IgD-negative memory B cell (primary cell): ENCODE data around the gene RHOT2. TPM values are rescaled to one million over a fixed set of nuclear protein-coding genes. Genes with fewer than 3 reads are reported as not detected.

ENCODE experiments used
- H3K27ac Mint-ChIP-seq, 3 donors: one replicate each; pipeline ENCODE4 v1.8.0; 2020 to 2022; ENCODE audit warnings: mild to moderate bottlenecking in 3 of 3, mixed read lengths in 3 of 3, moderate library complexity in 1 of 3
- H3K27me3 Mint-ChIP-seq: one replicate; pipeline ENCODE4 v1.8.0; 2021; ENCODE audit warnings: mixed read lengths
- H3K36me3 Mint-ChIP-seq: one replicate; pipeline ENCODE4 v1.8.0; 2020; ENCODE audit warnings: mild to moderate bottlenecking, mixed read lengths
- H3K4me1 Mint-ChIP-seq, 3 donors: one replicate each; pipeline ENCODE4 v1.8.0; 2020 to 2022; ENCODE audit warnings: mixed read lengths in 3 of 3, mild to moderate bottlenecking in 1 of 3
- H3K4me3 Mint-ChIP-seq, 4 donors: one replicate each; pipeline ENCODE4 v1.8.0; 2020 to 2022; ENCODE audit warnings: mild to moderate bottlenecking in 4 of 4, mixed read lengths in 4 of 4, moderate library complexity in 3 of 4
- H3K9me3 Mint-ChIP-seq, 3 donors: one replicate each; pipeline ENCODE4 v1.8.0; 2020 to 2021; ENCODE audit warnings: mixed read lengths in 3 of 3, mild to moderate bottlenecking in 1 of 3
- polyA plus RNA-seq: library from polyadenylated mRNA; unstranded; fragments of 300-500 nt; fragmentation: Illumina TruSeq; gene quantifications from one replicate; pipeline ENCODE4 v1.2.3, GENCODE V29; 2021

The RHOT2 gene
- polyA plus RNA-seq, 1 donor from 2014 or later: 42.7 TPM

- Mint-ChIP-seq H3K4me3 (peak overlapping the region in 3 of 4 donors; percentile 30 to 76 (median 66)), H3K27me3 (peaks cover 5% of the 10 kb centered on the region), H3K4me1 (peaks cover 3 to 13% (median 10%) of the 10 kb centered on the region in 3 donors), H3K9me3 (no peaks in the 10 kb centered on the region), H3K36me3 (no peaks in the 10 kb centered on the region), H3K27ac (peak overlapping the region in 2 of 3 donors; percentile 59 to 71)
Measured at GRCh38 chr16:676565-676902, 8.6 kb downstream of the RHOT2 start.

DNA sequence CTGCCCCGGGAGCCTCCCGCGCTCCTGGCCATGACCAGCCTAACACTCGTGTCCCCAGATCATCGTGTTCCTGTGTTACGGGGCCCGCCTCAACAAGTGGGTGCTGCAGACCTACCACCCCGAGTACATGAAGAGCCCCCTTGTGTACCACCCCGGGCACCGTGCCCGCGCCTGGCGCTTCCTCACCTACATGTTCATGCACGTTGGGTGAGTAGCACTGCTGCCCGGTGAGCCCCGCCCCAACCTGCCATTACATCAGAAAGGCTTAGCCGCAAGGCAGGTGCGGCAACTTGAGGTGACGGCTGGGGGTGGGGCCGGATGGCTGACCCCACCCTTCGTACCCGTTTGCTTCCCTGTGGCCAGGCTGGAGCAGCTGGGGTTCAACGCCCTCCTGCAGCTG lies 9.0 kb downstream of the RHOT2 start:
- H3K4me3 Mint-ChIP-seq: peak overlapping the region; percentile 30 to 78 (median 71)
- peak overlapping the region in 2 of 3 donors; percentile 59 to 71 for H3K27ac Mint-ChIP-seq
- peaks cover 5% of the 10 kb centered on the region for H3K27me3 Mint-ChIP-seq
- H3K36me3 Mint-ChIP-seq: no peaks in the 10 kb centered on the region
- H3K9me3 Mint-ChIP-seq: no peaks in the 10 kb centered on the region
- peaks cover 3 to 13% (median 13%) of the 10 kb centered on the region in 3 donors for H3K4me1 Mint-ChIP-seq

- no peaks in the 10 kb centered on the region for H3K36me3 Mint-ChIP-seq
- H3K27me3 Mint-ChIP-seq: peaks cover 5% of the 10 kb centered on the region
- H3K4me1 Mint-ChIP-seq: peaks cover 3 to 16% (median 13%) of the 10 kb centered on the region in 3 donors
- H3K27ac Mint-ChIP-seq: peak overlapping the region in 2 of 3 donors; percentile 59 to 71
- H3K9me3 Mint-ChIP-seq: no peaks in the 10 kb centered on the region
- H3K4me3 Mint-ChIP-seq: peak overlapping the region; percentile 30 to 87 (median 77)
Measured at GRCh38 chr16:677316-678190, 9.6 kb downstream of the RHOT2 start.

GRCh38 chr16:678209-678857 lies 10.4 kb downstream of the RHOT2 start:
- Mint-ChIP-seq H3K9me3 (no peaks in the 10 kb centered on the region), H3K27me3 (peaks cover 5% of the 10 kb centered on the region), H3K4me3 (peak overlapping the region in 2 of 4 donors; percentile 87 to 89), H3K27ac (peak overlapping the region in 1 of 3 donors; percentile 95), H3K4me1 (peaks cover 3 to 17% (median 13%) of the 10 kb centered on the region in 3 donors), H3K36me3 (no peaks in the 10 kb centered on the region)

DNA sequence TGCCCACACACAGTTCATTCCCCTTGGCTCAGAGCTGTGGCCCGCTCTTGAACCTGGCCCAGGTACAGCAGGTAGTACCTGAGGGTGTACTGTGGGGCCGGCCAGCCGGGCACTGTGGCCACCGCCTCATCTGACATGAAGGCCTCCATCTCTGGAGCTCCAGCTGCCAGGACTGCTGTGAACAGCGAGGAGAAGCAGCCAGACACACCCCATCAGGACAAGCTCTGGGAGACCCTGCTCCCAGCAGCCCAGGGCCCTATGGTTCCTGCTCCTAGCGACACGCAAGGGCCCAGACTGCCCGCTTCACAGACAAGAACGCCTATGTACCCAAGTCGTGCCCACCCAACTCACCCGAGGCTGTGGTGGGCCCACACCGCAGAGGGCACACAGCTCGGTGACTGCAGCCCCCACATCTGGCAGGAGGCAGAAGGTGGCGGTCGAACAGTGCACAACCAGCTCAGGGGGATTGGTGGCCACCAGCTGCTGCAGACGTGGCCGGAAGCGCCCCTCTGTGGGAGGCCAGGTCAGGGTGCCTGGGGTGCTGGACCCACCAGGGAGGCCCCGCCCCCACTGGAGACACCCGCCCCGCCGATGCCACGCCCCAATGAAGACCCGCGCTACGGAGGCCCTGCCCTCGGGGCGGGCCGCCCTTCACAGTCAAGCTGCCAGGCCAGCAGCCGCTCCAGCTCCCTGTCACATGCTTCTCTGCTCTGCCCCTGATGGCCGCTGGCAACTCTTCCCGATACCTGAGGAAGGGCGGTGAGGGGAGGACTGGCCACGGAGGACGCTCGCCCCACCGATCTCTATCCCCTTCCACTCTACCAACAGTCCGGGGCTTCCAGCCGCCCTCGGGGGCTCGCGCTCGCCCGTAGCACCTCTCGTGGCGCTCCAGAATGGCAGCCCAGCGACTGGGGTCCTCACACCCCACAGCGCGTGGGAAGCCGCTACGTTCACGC lies 11.2 kb downstream of the RHOT2 start:
- Mint-ChIP-seq H3K4me3 (peak overlapping the region; percentile 76 to 91 (median 88)), H3K36me3 (no peaks in the 10 kb centered on the region), H3K9me3 (no peaks in the 10 kb centered on the region), H3K27me3 (peaks cover 5% of the 10 kb centered on the region), H3K4me1 (peaks cover 3 to 17% (median 13%) of the 10 kb centered on the region in 3 donors), H3K27ac (peak overlapping the region in 2 of 3 donors; percentile 80 to 95)

DNA sequence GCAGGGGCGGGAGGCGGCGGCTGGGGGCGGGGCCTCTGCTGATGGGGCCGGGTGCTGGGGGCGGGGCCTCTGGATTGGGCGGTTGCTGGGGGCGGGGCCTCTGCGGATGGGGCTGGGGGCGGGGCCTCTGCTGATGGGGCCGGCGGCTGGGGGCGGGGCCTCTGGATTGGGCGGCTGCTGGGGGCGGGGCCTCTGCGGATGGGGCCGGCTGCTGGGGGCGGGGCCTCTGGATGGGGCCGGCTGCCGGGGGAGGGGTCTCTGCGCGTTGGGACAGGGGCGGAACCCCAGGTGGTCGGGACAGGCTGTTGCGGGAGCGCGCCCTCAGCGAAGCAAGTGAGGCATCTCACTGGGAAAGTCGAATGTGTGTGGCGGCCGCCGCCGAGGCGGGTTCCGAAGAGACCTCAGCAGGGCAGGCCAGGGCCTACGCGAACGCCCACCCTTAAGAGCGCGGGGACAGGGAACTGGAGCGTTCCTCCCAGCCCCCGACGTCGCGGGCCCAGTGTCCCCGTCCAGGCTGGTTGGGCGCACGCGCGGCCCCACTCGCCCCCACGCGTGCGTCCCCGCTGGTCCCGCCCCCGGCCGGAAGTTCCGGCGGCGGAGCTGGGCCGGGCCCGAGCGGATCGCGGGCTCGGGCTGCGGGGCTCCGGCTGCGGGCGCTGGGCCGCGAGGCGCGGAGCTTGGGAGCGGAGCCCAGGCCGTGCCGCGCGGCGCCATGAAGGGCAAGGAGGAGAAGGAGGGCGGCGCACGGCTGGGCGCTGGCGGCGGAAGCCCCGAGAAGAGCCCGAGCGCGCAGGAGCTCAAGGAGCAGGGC lies 12.1 kb downstream of the RHOT2 start, which contains the start of gene STUB1:
Gene STUB1 (plus strand): TSS at position 597 of the 811 bp plus-strand sequence. CDS start 116 bp downstream, at position 713.
- Mint-ChIP-seq H3K27ac (peak within 1 kb of the TSS; percentile 80 to 95 (median 91)), H3K9me3 (no peaks in the 10 kb centered on the region), H3K4me1 (peaks cover 3 to 17% (median 13%) of the 10 kb centered on the region in 3 donors)

DNA sequence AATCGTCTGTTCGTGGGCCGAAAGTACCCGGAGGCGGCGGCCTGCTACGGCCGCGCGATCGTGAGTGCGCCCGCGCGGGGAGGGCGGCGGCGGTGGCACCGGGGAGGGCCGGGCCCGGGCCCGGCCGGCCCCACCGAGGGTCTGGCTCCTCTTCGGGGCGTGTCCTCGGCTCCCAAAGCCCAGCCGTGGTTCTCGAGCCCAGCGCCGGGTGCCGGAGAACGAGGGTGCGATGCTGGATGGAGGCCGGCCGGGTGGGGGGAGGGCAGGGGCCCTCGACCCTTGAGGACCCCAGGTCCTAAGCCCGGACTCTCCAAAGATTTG lies 12.7 kb downstream of the RHOT2 start:
- Mint-ChIP-seq H3K27ac (peak overlapping the region in 2 of 3 donors; percentile 31 to 92), H3K36me3 (no peaks in the 10 kb centered on the region), H3K4me1 (peaks cover 3 to 17% (median 13%) of the 10 kb centered on the region in 3 donors), H3K4me3 (peak overlapping the region; percentile 51 to 92 (median 84)), H3K27me3 (peaks cover 2% of the 10 kb centered on the region), H3K9me3 (no peaks in the 10 kb centered on the region)

More for the DNA sequence above, 12.1 kb downstream of the RHOT2 start, which contains the start of gene STUB1:
- H3K36me3 Mint-ChIP-seq: no peaks in the 10 kb centered on the region
- peaks cover 5% of the 10 kb centered on the region for H3K27me3 Mint-ChIP-seq
- H3K4me3 Mint-ChIP-seq: peak within 1 kb of the TSS; percentile 81 to 93 (median 90)

DNA sequence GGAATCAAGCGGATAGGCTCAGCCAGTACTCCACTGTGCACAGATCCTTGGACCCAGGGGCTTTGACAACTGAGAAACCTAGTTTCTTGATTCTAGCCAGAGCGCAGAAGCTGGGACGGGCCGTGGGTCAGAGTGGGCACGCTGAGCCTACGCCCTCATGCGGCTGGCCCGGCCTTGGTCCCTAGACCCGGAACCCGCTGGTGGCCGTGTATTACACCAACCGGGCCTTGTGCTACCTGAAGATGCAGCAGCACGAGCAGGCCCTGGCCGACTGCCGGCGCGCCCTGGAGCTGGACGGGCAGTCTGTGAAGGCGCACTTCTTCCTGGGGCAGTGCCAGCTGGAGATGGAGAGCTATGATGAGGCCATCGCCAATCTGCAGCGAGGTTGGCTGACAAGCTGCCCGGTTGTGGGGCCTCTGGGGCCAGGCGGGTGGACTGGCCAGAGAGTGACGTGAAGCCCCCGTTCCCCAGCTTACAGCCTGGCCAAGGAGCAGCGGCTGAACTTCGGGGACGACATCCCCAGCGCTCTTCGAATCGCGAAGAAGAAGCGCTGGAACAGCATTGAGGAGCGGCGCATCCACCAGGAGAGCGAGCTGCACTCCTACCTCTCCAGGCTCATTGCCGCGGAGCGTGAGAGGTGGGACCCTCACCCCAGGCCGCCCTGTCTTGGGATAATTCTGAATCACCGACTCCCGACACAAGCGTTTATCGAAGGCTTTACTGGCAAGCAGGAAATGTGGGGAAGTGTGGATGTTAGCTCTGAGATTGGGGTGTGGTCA lies 13.2 kb downstream of the RHOT2 start:
- Mint-ChIP-seq H3K9me3 (no peaks in the 10 kb centered on the region), H3K4me3 (peak overlapping the region; percentile 39 to 92 (median 84)), H3K27me3 (peaks cover 2% of the 10 kb centered on the region), H3K36me3 (no peaks in the 10 kb centered on the region), H3K27ac (peak overlapping the region in 1 of 3 donors; percentile 92), H3K4me1 (peaks cover 3 to 17% (median 13%) of the 10 kb centered on the region in 3 donors)

GRCh38 chr16:681746-682427 lies 14.0 kb downstream of the RHOT2 start:
- Mint-ChIP-seq H3K9me3 (no peaks in the 10 kb centered on the region), H3K4me3 (peak overlapping the region; percentile 5 to 92 (median 84)), H3K36me3 (no peaks in the 10 kb centered on the region), H3K4me1 (peaks cover 3 to 14% (median 10%) of the 10 kb centered on the region in 3 donors), H3K27me3 (peaks cover under 1% of the 10 kb centered on the region), H3K27ac (peak overlapping the region in 2 of 3 donors; percentile 63 to 92)

- Mint-ChIP-seq H3K4me3 (peak overlapping the region; percentile 81 to 90 (median 86)), H3K27me3 (no peaks in the 10 kb centered on the region), H3K4me1 (peaks cover 3 to 12% (median 10%) of the 10 kb centered on the region in 3 donors), H3K27ac (peak overlapping the region; percentile 63 to 88 (median 81)), H3K36me3 (no peaks in the 10 kb centered on the region), H3K9me3 (no peaks in the 10 kb centered on the region)
Measured at GRCh38 chr16:682493-683395, 14.8 kb downstream of the RHOT2 start.

DNA sequence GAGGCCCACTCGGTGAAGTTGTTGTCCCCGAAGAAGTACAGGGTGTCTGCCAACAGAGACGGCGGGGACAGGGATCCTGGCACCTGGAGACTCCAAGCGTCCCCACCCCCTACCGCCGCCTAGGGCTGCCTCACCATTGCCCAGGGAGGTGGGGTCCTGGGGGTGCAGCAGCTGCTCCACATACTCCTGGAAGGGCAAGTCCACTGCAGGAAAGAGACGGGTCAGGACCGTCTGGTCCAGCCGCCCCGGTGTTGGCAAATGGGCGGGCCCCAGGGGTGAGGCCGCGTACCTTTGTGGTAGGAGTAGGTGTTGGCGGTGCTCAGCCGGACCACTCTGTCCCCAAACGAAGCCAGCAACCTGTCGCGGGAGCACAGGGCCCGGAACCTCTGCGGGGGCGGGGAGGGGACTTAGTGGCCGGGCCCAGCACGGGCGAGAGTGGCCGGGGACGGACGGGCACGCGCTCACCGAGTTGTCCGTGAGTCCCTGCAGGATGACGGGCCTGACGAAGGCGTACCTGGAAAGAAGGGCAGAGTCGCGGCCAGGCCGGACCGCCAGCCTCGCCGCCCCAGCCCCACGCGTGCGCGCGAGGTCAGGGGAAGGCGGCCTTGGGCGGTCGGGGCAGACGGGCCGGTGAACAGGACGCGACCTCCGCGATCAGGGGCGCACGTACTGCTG lies 15.6 kb downstream of the RHOT2 start:
- peaks cover 3 to 12% (median 10%) of the 10 kb centered on the region in 3 donors for H3K4me1 Mint-ChIP-seq
- peak overlapping the region; percentile 31 to 93 (median 39) for H3K27ac Mint-ChIP-seq
- no peaks in the 10 kb centered on the region for H3K9me3 Mint-ChIP-seq
- H3K4me3 Mint-ChIP-seq: peak overlapping the region; percentile 81 to 90 (median 88)
- H3K27me3 Mint-ChIP-seq: no peaks in the 10 kb centered on the region
- no peaks in the 10 kb centered on the region for H3K36me3 Mint-ChIP-seq
